Loucy (cell line): ENCODE measurements around the gene OFD1.

Experiments used
- H2AFZ ChIP-seq: fragments of 200-600 bp; sonication (generic); 2 replicates; pipeline ENCODE4 v1.6.0; 2016; ENCODE audit warnings: antibody characterized with exemption, mild to moderate bottlenecking, low read length, moderate library complexity
- H3F3A ChIP-seq: fragments of 200-600 bp; 2 replicates; pipeline ENCODE4 v1.6.0; 2016; ENCODE audit warnings: antibody characterized with exemption, low read depth, mild to moderate bottlenecking
- H3K27me3 ChIP-seq: fragments of 200-600 bp; sonication (generic); 2 replicates; pipeline ENCODE4 v1.6.1; 2014; ENCODE audit warnings: low read length, mild to moderate bottlenecking; ENCODE audit not compliant: insufficient read depth, poor library complexity, severe bottlenecking
- H3K36me3 ChIP-seq: fragments of 200-600 bp; sonication (generic); 2 replicates; pipeline ENCODE4 v1.6.1; 2016; ENCODE audit warnings: low read length; ENCODE audit not compliant: insufficient read depth
- H3K4me1 ChIP-seq: fragments of 200-600 bp; sonication (generic); 2 replicates; pipeline ENCODE4 v1.5.1; 2014; ENCODE audit warnings: low read length, mild to moderate bottlenecking; ENCODE audit not compliant: insufficient read depth, poor library complexity, severe bottlenecking
- H3K4me2 ChIP-seq: fragments of 200-600 bp; sonication (generic); 2 replicates; pipeline ENCODE4 v1.6.0; 2014; ENCODE audit warnings: antibody characterized with exemption, low read length, low read depth, mild to moderate bottlenecking; ENCODE audit not compliant: poor library complexity, severe bottlenecking
- H3K4me3 ChIP-seq: fragments of 200-600 bp; sonication (generic); 2 replicates; pipeline ENCODE4 v1.5.1; 2014; ENCODE audit warnings: low read length, mild to moderate bottlenecking, mixed read lengths; ENCODE audit not compliant: poor library complexity, severe bottlenecking
- H3K79me2 ChIP-seq: fragments of 200-600 bp; sonication (generic); 2 replicates; pipeline ENCODE4 v1.6.1; 2014; ENCODE audit warnings: low read length; ENCODE audit not compliant: insufficient read depth
- H3K9ac ChIP-seq: fragments of 200-600 bp; sonication (generic); 2 replicates; pipeline ENCODE4 v1.6.0; 2014; ENCODE audit warnings: mild to moderate bottlenecking, low read depth, low read length, moderate library complexity; ENCODE audit not compliant: poor library complexity, severe bottlenecking
- H3K9me2 ChIP-seq: fragments of 200-600 bp; sonication (generic); replicated peaks from 2 replicates; pipeline ENCODE4 v1.6.1; 2016; ENCODE audit warnings: low read depth, low read length, mixed read lengths
- H3K9me3 ChIP-seq: fragments of 200-600 bp; sonication (generic); 2 replicates; pipeline ENCODE4 v1.6.1; 2014; ENCODE audit warnings: mild to moderate bottlenecking, antibody characterized with exemption, low read length, low read depth; ENCODE audit not compliant: insufficient read depth
- H4K20me1 ChIP-seq: fragments of 200-600 bp; sonication (generic); 2 replicates; pipeline ENCODE4 v1.6.0; 2014; ENCODE audit warnings: antibody characterized with exemption, low read length, mild to moderate bottlenecking; ENCODE audit not compliant: insufficient read depth, poor library complexity, severe bottlenecking
- CTCF ChIP-seq: fragments of 200-600 bp; sonication (generic); conservative IDR thresholded peaks from 2 replicates; pipeline ENCODE4 v1.5.1; 2014; ENCODE audit warnings: mild to moderate bottlenecking, antibody characterized with exemption, low read length
- EZH2phosphoT487 ChIP-seq: fragments of 200-600 bp; IDR thresholded peaks from 2 replicates; pipeline ENCODE4 v1.6.1; 2018; ENCODE audit warnings: antibody characterized with exemption, mild to moderate bottlenecking, moderate library complexity, borderline replicate concordance

The OFD1 gene

GRCh38 chrX:13688384-13688957, 46.1 kb upstream of the OFD1 start:
- Histone ChIP-seq H3K4me1 (peaks cover 17% of the 10 kb centered on the region), H3K4me3 (peak overlapping the region; percentile 95), H3K4me2 (peak overlapping the region; percentile 85), H4K20me1 (peaks cover 15% of the 10 kb centered on the region), H3K27me3 (no peaks in the 10 kb centered on the region), H3K79me2 (peaks cover 46% of the 10 kb centered on the region), H3K9me2 (no peaks in the 10 kb centered on the region), H2AFZ (peak overlapping the region; percentile 88), H3F3A (no peaks in the 10 kb centered on the region), H3K9me3 (no peaks in the 10 kb centered on the region), H3K9ac (peak overlapping the region; percentile 84), H3K36me3 (no peaks in the 10 kb centered on the region)
- TF ChIP-seq EZH2phosphoT487 (no peak), CTCF (no peak)

DNA sequence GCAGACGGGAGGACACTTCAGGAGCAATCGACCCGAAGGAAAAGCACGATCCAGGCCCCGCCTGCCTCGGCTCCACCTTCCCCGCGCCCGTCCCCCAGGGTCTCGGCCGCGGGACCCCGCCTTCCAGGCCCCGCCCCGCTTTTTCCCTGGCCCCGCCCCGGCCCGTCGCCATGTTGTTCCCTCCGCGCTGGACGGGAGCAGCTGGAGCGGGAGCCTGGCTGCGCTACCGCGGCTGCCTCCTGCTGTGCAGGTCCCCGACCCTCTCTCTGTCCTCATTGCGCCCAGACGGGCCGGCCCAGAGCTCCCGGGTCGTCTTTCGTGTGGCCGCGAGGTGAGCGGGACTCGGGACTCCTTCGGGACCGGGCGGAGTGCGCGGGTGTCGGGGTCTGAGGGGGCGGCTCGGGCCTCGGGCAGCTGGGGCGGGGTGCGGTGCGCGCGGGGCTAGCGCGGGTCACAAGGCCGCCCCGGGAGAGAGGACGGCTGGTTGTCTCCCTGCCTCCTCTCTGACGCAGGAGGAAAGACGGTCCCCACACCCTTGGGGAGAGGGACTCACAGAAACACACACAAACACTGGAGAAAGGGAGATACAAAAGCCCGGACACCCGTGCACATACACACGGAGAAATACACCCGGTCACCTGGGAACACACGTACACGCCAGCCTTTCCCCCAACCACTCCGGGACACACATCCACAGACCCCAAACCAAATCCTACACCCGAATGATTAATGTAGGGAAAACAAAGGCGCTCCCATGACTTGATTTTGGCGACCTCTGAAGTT, 45.4 kb upstream of the OFD1 start, which contains the start of gene RAB9A:
Gene RAB9A (plus strand): TSS at position 171 of the 783 bp plus-strand sequence. CDS start 19,619 bp downstream, outside the sequence.
- H3K27me3 ChIP-seq: no peaks in the 10 kb centered on the region
- H4K20me1 ChIP-seq: peaks cover 21% of the 10 kb centered on the region
- TF ChIP-seq EZH2phosphoT487 (no peak), CTCF (no peak)
- peak within 1 kb of the TSS; percentile 84 for H3K9ac ChIP-seq
- peaks cover 24% of the 10 kb centered on the region for H3K4me1 ChIP-seq
- no peaks in the 10 kb centered on the region for H3K36me3 ChIP-seq
- H3F3A ChIP-seq: no peaks in the 10 kb centered on the region
- H3K9me2 ChIP-seq: no peaks in the 10 kb centered on the region
- H2AFZ ChIP-seq: peak within 1 kb of the TSS; percentile 88
- peaks cover 52% of the 10 kb centered on the region for H3K79me2 ChIP-seq
- peak within 1 kb of the TSS; percentile 85 for H3K4me2 ChIP-seq
- peak within 1 kb of the TSS; percentile 95 for H3K4me3 ChIP-seq
- H3K9me3 ChIP-seq: no peaks in the 10 kb centered on the region

DNA sequence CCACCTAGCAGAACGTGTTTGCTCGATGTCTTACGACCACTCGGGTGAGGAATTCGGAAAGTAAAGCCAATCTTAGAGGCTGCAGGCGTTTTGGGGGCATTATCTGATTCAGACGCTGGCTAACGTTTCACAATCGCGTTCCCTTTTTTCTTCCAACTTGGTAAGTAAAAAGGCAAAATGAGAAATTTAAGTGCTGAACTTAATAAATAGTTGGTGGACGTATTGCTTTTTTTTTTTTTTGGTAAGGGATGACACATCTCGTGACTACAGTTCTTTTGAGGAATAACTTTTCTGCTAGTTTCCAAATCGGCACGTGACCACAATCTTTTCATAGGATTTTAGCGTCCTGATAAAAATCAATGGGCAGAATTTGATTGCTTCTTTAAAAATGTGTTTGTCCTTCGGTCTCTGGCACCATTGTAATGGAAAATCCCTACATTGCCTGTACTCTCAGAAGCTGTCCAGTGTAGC, 44.8 kb upstream of the OFD1 start:
- Histone ChIP-seq H3K9ac (peak overlapping the region; percentile 84), H3F3A (no peaks in the 10 kb centered on the region), H3K36me3 (no peaks in the 10 kb centered on the region), H3K9me3 (no peaks in the 10 kb centered on the region), H3K27me3 (no peaks in the 10 kb centered on the region), H3K4me1 (peaks cover 30% of the 10 kb centered on the region), H3K9me2 (no peaks in the 10 kb centered on the region), H3K4me3 (peak overlapping the region; percentile 95), H2AFZ (peak overlapping the region; percentile 88; the same call in 1 of the 2 replicates), H4K20me1 (peaks cover 23% of the 10 kb centered on the region), H3K79me2 (peaks cover 59% of the 10 kb centered on the region), H3K4me2 (peak overlapping the region; percentile 76)
- TF ChIP-seq CTCF (no peak), EZH2phosphoT487 (no peak)
